PFSK-1 (cell line): ENCODE results near the gene PRRG4.

Experiments
- POLR2AphosphoS5 ChIP-seq: IDR thresholded peaks from 2 replicates; pipeline ENCODE4 v1.6.1; 2012; ENCODE audit warnings: low read depth, mild to moderate bottlenecking, control low read depth, low read length, moderate library complexity
- SIN3A ChIP-seq: IDR thresholded peaks from 2 replicates; pipeline ENCODE4 v1.6.1; 2012; ENCODE audit warnings: mild to moderate bottlenecking, low read length, moderate library complexity, borderline replicate concordance; ENCODE audit not compliant: insufficient read depth
- TAF1 ChIP-seq: IDR thresholded peaks from 2 replicates; pipeline ENCODE4 v1.6.1; 2012; ENCODE audit warnings: low read length, control low read depth, borderline replicate concordance; ENCODE audit not compliant: insufficient read depth
- TF ChIP-seq, protein P1 (sequence below), 2 experiments: IDR thresholded peaks; 2 replicates each; pipeline versions ENCODE4 v1.6.1 to v1.8.0; 2011 to 2012; ENCODE audit warnings: low read depth in 2 of 2, low read length in 2 of 2, control low read depth in 1 of 2, inconsistent platforms in 1 of 2, mild to moderate bottlenecking in 1 of 2, moderate library complexity in 1 of 2; ENCODE audit not compliant: insufficient read depth in 1 of 2

- TF ChIP-seq POLR2AphosphoS5 = no peak
- TF ChIP-seq TAF1 = no peak
- TF ChIP-seq, protein P1, sequence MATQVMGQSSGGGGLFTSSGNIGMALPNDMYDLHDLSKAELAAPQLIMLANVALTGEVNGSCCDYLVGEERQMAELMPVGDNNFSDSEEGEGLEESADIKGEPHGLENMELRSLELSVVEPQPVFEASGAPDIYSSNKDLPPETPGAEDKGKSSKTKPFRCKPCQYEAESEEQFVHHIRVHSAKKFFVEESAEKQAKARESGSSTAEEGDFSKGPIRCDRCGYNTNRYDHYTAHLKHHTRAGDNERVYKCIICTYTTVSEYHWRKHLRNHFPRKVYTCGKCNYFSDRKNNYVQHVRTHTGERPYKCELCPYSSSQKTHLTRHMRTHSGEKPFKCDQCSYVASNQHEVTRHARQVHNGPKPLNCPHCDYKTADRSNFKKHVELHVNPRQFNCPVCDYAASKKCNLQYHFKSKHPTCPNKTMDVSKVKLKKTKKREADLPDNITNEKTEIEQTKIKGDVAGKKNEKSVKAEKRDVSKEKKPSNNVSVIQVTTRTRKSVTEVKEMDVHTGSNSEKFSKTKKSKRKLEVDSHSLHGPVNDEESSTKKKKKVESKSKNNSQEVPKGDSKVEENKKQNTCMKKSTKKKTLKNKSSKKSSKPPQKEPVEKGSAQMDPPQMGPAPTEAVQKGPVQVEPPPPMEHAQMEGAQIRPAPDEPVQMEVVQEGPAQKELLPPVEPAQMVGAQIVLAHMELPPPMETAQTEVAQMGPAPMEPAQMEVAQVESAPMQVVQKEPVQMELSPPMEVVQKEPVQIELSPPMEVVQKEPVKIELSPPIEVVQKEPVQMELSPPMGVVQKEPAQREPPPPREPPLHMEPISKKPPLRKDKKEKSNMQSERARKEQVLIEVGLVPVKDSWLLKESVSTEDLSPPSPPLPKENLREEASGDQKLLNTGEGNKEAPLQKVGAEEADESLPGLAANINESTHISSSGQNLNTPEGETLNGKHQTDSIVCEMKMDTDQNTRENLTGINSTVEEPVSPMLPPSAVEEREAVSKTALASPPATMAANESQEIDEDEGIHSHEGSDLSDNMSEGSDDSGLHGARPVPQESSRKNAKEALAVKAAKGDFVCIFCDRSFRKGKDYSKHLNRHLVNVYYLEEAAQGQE (IDR thresholded peaks at IDR 0.05; ENCODE audit: insufficient read depth in 1 of 2, low read depth in 2 of 2, low read length in 2 of 2) = no peak
- TF ChIP-seq SIN3A = no peak
Observed at GRCh38 chr11:32902089-32902665, 72.5 kb downstream of the PRRG4 start.
